BLaER1 (cell line): ENCODE results near the gene GLMP.

ENCODE experiments used
- H3K27ac ChIP-seq: shearing (Covaris generic); formaldehyde crosslinking; 2 replicates; pipeline ENCODE4 v1.8.1; 2022
- H3K27me3 ChIP-seq: shearing (Covaris generic); formaldehyde crosslinking; 2 replicates; pipeline ENCODE4 v1.8.1; 2022
- H3K36me3 ChIP-seq: shearing (Covaris generic); formaldehyde crosslinking; 2 replicates; pipeline ENCODE4 v1.8.1; 2022
- H3K4me1 ChIP-seq: shearing (Covaris generic); formaldehyde crosslinking; 2 replicates; pipeline ENCODE4 v1.8.1; 2022
- H3K4me2 ChIP-seq: shearing (Covaris generic); formaldehyde crosslinking; 2 replicates; pipeline ENCODE4 v1.8.1; 2022
- H3K4me3 ChIP-seq: shearing (Covaris generic); formaldehyde crosslinking; 2 replicates; pipeline ENCODE4 v1.8.1; 2022
- H3K9ac ChIP-seq: shearing (Covaris generic); formaldehyde crosslinking; 2 replicates; pipeline ENCODE4 v1.8.1; 2022
- H3K9me3 ChIP-seq: shearing (Covaris generic); formaldehyde crosslinking; 2 replicates; pipeline ENCODE4 v1.8.1; 2022
- H4K20me1 ChIP-seq: shearing (Covaris generic); formaldehyde crosslinking; 2 replicates; pipeline ENCODE4 v1.8.1; 2022
- Cebpa-rat ChIP-seq: shearing (Covaris generic); IDR thresholded peaks from 2 replicates; pipeline ENCODE4 v1.8.1; 2022

Gene GLMP

GRCh38 chr1:156289857-156290256 is 5.6 kb downstream of the GLMP start:
- no peaks in the 10 kb centered on the region for H3K4me1 ChIP-seq
- H3K4me3 ChIP-seq, result no peak overlapping the region
- no peak for TF ChIP-seq Cebpa-rat
- no peaks in the 10 kb centered on the region for H3K9me3 ChIP-seq
- H3K27me3 ChIP-seq, result no peaks in the 10 kb centered on the region
- no peak overlapping the region for H3K27ac ChIP-seq
- no peak overlapping the region for H3K9ac ChIP-seq
- H4K20me1 ChIP-seq, result no peaks in the 10 kb centered on the region
- H3K36me3 ChIP-seq, result peaks cover 49% of the 10 kb centered on the region
- no peak overlapping the region for H3K4me2 ChIP-seq

- Histone ChIP-seq H3K9ac (0 out of 2 replicates have a peak overlapping the region, but pooled peaks have one; percentile 19), H3K4me3 (no peak overlapping the region), H4K20me1 (peaks cover 10% of the 10 kb centered on the region), H3K9me3 (no peaks in the 10 kb centered on the region), H3K36me3 (peaks cover 34% of the 10 kb centered on the region), H3K4me1 (peaks cover 22% of the 10 kb centered on the region), H3K27ac (no peak overlapping the region), H3K4me2 (no peak overlapping the region), H3K27me3 (no peaks in the 10 kb centered on the region)
- no peak for TF ChIP-seq Cebpa-rat
These were observed 9.4 kb downstream of the GLMP start for GRCh38 chr1:156286061-156286460.

GRCh38 chr1:156285437-156285836 is 10.0 kb downstream of the GLMP start:
- H3K4me3 ChIP-seq, result no peak overlapping the region

GRCh38 chr1:156284757-156285156 is 10.7 kb downstream of the GLMP start:
- H3K4me3 ChIP-seq, result no peak overlapping the region

More at GRCh38 chr1:156285437-156285836, 10.0 kb downstream of the GLMP start:
- H3K9me3 ChIP-seq, result no peaks in the 10 kb centered on the region
- no peak for TF ChIP-seq Cebpa-rat
- peaks cover 16% of the 10 kb centered on the region for H4K20me1 ChIP-seq
- no peak overlapping the region for H3K9ac ChIP-seq
- H3K27ac ChIP-seq, result no peak overlapping the region
- H3K4me2 ChIP-seq, result no peak overlapping the region
- H3K36me3 ChIP-seq, result peaks cover 33% of the 10 kb centered on the region
- H3K4me1 ChIP-seq, result peaks cover 29% of the 10 kb centered on the region
- H3K27me3 ChIP-seq, result no peaks in the 10 kb centered on the region

GRCh38 chr1:156284112-156284511 is 11.4 kb downstream of the GLMP start, which contains the start of gene TMEM79:
Gene TMEM79, plus strand, starts transcription at chr1:156284325. Its CDS starts 902 bp downstream, at chr1:156285227.
- H3K36me3 ChIP-seq, result peaks cover 42% of the 10 kb centered on the region
- H3K9me3 ChIP-seq, result no peaks in the 10 kb centered on the region
- no peaks in the 10 kb centered on the region for H3K27me3 ChIP-seq
- peaks cover 29% of the 10 kb centered on the region for H4K20me1 ChIP-seq
- H3K4me3 ChIP-seq, result peak within 1 kb of the TSS; percentile 83
- peak within 1 kb of the TSS; percentile 95 for H3K27ac ChIP-seq
- peaks cover 34% of the 10 kb centered on the region for H3K4me1 ChIP-seq
- H3K4me2 ChIP-seq, result peak within 1 kb of the TSS; percentile 95
- H3K9ac ChIP-seq, result peak within 1 kb of the TSS; percentile 96
- no peak for TF ChIP-seq Cebpa-rat

More at GRCh38 chr1:156284757-156285156, 10.7 kb downstream of the GLMP start:
- peaks cover 34% of the 10 kb centered on the region for H3K4me1 ChIP-seq
- H3K36me3 ChIP-seq, result peaks cover 39% of the 10 kb centered on the region
- H3K27me3 ChIP-seq, result no peaks in the 10 kb centered on the region
- H4K20me1 ChIP-seq, result peaks cover 23% of the 10 kb centered on the region
- H3K4me2 ChIP-seq, result no peak overlapping the region
- H3K9ac ChIP-seq, result no peak overlapping the region
- H3K9me3 ChIP-seq, result no peaks in the 10 kb centered on the region
- no peak for TF ChIP-seq Cebpa-rat
- no peak overlapping the region for H3K27ac ChIP-seq

GRCh38 chr1:156283521-156283920 is 12.0 kb downstream of the GLMP start:
- H3K36me3 ChIP-seq, result peaks cover 43% of the 10 kb centered on the region

GRCh38 chr1:156282479-156283222 is 12.8 kb downstream of the GLMP start, which contains the start of gene SMG5:
Gene SMG5, minus strand, starts transcription at chr1:156282825. Its CDS starts 145 bp downstream, at chr1:156282680.
- H3K9ac ChIP-seq, result peak within 1 kb of the TSS; percentile 96
- no peaks in the 10 kb centered on the region for H3K9me3 ChIP-seq
- peak within 1 kb of the TSS; percentile 95 for H3K27ac ChIP-seq
- no peak for TF ChIP-seq Cebpa-rat
- peaks cover 34% of the 10 kb centered on the region for H3K4me1 ChIP-seq
- H3K36me3 ChIP-seq, result peaks cover 49% of the 10 kb centered on the region
- no peaks in the 10 kb centered on the region for H3K27me3 ChIP-seq
- H3K4me2 ChIP-seq, result peak within 1 kb of the TSS; percentile 95
- H3K4me3 ChIP-seq, result peak within 1 kb of the TSS; percentile 83
- peaks cover 44% of the 10 kb centered on the region for H4K20me1 ChIP-seq

More at GRCh38 chr1:156283521-156283920, 12.0 kb downstream of the GLMP start:
- Histone ChIP-seq H4K20me1 (peaks cover 35% of the 10 kb centered on the region), H3K9me3 (no peaks in the 10 kb centered on the region), H3K4me3 (peak overlapping the region; percentile 83), H3K9ac (peak overlapping the region; percentile 96), H3K27ac (peak overlapping the region; percentile 95), H3K4me1 (peaks cover 34% of the 10 kb centered on the region), H3K27me3 (no peaks in the 10 kb centered on the region), H3K4me2 (peak overlapping the region; percentile 95)
- no peak for TF ChIP-seq Cebpa-rat

GRCh38 chr1:156281693-156282478 is 13.6 kb downstream of the GLMP start:
- H3K9ac ChIP-seq, result peak overlapping the region; percentile 96
- no peaks in the 10 kb centered on the region for H3K27me3 ChIP-seq
- H3K4me1 ChIP-seq, result peaks cover 34% of the 10 kb centered on the region
- H4K20me1 ChIP-seq, result peaks cover 50% of the 10 kb centered on the region
- H3K4me2 ChIP-seq, result peak overlapping the region; percentile 92
- H3K36me3 ChIP-seq, result peaks cover 56% of the 10 kb centered on the region
- peak overlapping the region; percentile 95 for H3K27ac ChIP-seq
- peak overlapping the region; percentile 83 for H3K4me3 ChIP-seq
- TF ChIP-seq Cebpa-rat, result no peak
- H3K9me3 ChIP-seq, result no peaks in the 10 kb centered on the region

- Histone ChIP-seq H3K36me3 (peaks cover 56% of the 10 kb centered on the region), H3K9ac (peak overlapping the region; percentile 96), H3K9me3 (no peaks in the 10 kb centered on the region), H3K4me3 (peak overlapping the region; percentile 83), H4K20me1 (peaks cover 55% of the 10 kb centered on the region), H3K27me3 (no peaks in the 10 kb centered on the region), H3K4me1 (peaks cover 34% of the 10 kb centered on the region), H3K4me2 (peak overlapping the region; percentile 92), H3K27ac (peak overlapping the region; percentile 95)
- TF ChIP-seq Cebpa-rat, result no peak
These were observed 14.2 kb downstream of the GLMP start for GRCh38 chr1:156281281-156281680.
